GM12801 (cell line): ENCODE data around the gene AP5S1.

Experiments used
- TF ChIP-seq, protein P1 (sequence below): IDR thresholded peaks from one replicate; pipeline ENCODE4 v1.5.1; 2011; ENCODE audit warnings: control low read depth; ENCODE audit not compliant: insufficient read length; ENCODE audit errors: extremely low read depth

AP5S1 gene

DNA sequence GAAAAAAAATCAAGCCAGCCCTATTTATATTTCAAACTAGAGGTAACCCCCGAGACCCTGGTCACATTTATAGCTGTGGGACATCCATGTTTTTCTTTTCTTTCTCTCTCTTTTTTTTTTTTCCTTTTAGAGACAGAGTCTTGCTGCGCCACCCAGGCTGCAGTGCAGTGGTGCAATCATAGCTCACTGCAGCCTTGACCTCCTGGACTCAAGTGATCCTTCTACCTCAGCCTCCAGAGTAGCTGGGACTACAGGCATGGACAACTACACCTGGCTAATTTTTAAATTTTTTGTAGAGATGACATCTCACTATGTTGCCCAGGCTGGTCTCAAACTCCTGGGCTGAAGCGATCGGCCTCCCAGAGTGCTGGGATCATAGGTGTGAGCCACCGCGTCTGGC is 38.3 kb downstream of the AP5S1 start:
- TF ChIP-seq, protein P1, sequence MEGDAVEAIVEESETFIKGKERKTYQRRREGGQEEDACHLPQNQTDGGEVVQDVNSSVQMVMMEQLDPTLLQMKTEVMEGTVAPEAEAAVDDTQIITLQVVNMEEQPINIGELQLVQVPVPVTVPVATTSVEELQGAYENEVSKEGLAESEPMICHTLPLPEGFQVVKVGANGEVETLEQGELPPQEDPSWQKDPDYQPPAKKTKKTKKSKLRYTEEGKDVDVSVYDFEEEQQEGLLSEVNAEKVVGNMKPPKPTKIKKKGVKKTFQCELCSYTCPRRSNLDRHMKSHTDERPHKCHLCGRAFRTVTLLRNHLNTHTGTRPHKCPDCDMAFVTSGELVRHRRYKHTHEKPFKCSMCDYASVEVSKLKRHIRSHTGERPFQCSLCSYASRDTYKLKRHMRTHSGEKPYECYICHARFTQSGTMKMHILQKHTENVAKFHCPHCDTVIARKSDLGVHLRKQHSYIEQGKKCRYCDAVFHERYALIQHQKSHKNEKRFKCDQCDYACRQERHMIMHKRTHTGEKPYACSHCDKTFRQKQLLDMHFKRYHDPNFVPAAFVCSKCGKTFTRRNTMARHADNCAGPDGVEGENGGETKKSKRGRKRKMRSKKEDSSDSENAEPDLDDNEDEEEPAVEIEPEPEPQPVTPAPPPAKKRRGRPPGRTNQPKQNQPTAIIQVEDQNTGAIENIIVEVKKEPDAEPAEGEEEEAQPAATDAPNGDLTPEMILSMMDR: no peak

GRCh38 chr20:3861191-3861590 is 40.8 kb downstream of the AP5S1 start:
- TF ChIP-seq, protein P1: no peak

DNA sequence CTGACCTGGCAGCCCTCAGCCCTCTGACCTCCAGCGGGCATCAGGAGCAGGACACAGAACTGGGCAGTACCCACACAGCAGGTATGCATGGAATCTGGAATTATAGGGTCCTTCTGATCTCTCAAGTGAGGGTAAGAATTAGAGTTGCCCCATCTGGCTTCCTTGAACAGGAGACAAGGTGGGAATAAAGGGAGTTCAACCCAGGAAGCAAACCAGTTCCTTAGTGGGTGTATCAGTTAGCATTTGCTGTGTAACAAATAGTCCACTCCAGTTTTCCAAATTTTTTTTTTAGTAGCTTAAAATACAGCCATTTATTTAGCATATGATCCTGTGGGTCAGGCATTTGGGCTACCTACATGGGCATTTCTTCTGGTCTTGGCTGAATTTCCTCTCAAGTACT is 42.0 kb downstream of the AP5S1 start:
- TF ChIP-seq, protein P1: no peak

DNA sequence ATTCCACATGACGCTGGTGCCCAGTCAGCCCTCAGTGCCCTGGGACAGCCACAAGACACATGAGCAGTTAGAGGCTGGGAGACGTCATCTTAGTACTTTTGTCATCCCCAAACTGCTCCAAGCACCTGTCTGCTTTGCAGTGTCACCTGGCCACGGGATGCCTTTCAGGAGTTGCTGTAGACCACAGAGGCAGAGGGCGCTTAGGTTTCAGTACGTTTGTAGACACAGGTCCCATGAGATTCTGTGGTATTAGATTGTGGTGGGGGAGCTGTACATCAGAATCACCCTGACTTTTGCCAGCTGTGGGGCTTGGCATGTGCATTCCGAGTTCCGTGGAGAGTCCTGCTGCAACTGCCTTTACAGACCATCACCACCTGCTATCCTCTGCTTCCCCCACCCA is 43.0 kb downstream of the AP5S1 start:
- TF ChIP-seq, protein P1: no peak

GRCh38 chr20:3864518-3864917 is 44.2 kb downstream of the AP5S1 start:
- TF ChIP-seq, protein P1: no peak

- TF ChIP-seq, protein P1: no peak
Observed at GRCh38 chr20:3865152-3865886, 45.0 kb downstream of the AP5S1 start.

DNA sequence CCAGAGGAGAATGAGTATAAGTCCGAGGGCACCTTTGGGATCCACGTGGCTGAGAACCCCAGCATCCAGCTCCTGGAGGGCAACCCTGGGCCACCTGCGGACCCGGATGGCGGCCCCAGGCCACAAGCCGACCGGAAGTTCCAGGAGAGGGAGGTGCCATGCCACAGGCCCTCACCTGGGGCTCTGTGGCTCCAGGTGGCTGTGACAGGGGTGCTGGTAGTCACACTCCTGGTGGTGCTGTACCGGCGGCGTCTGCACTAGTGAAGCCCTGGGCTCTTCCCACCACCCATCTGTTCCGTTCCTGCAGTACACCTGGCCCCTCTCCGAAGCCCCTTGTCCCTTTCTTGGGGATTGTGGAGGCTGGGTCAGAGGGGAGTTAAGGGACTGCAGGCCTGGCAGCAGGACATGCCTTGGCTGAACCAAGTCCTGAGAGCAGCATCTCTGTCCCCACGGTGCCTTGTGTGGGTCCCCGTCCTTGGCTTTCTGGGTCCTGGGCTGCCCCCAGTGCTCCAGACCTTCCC is 45.6 kb downstream of the AP5S1 start:
- TF ChIP-seq, protein P1: no peak
